Endothelial cell (in vitro differentiated cells): Measurements from ENCODE around the gene TUBG1. TPM values are rescaled to one million over a fixed set of nuclear protein-coding genes. Genes with fewer than 3 reads are reported as not detected.
A peak's percentile ranks its signal among the peaks of the same experiment; 100 is the strongest.

ENCODE experiments used
- DNase-seq: peaks from one replicate; pipeline ENCODE4 v3.0.0; 2021; ENCODE audit warnings: low spot score
- H3K27ac Mint-ChIP-seq: one replicate; pipeline ENCODE4 v1.8.0; 2021; ENCODE audit warnings: mixed read lengths, inconsistent platforms; ENCODE audit not compliant: unreplicated experiment
- H3K27me3 Mint-ChIP-seq: one replicate; pipeline ENCODE4 v1.8.0; 2021; ENCODE audit warnings: mild to moderate bottlenecking, moderate library complexity, mixed read lengths, inconsistent platforms; ENCODE audit not compliant: unreplicated experiment
- H3K36me3 Mint-ChIP-seq: one replicate; pipeline ENCODE4 v1.8.0; 2021; ENCODE audit warnings: mild to moderate bottlenecking, low read depth, mixed read lengths, inconsistent platforms; ENCODE audit not compliant: unreplicated experiment
- H3K4me1 Mint-ChIP-seq: one replicate; pipeline ENCODE4 v1.8.0; 2021; ENCODE audit warnings: mild to moderate bottlenecking, mixed read lengths, inconsistent platforms; ENCODE audit not compliant: unreplicated experiment
- H3K4me3 Mint-ChIP-seq: one replicate; pipeline ENCODE4 v1.8.0; 2021; ENCODE audit warnings: mild to moderate bottlenecking, mixed read lengths, inconsistent platforms; ENCODE audit not compliant: unreplicated experiment
- H3K9me3 Mint-ChIP-seq: one replicate; pipeline ENCODE4 v1.8.0; 2021; ENCODE audit warnings: mixed read lengths, inconsistent platforms; ENCODE audit not compliant: unreplicated experiment
- CTCF ChIP-seq: fragments of 200-600 bp; sonication (generic); IDR thresholded peaks from one replicate; pipeline ENCODE4 v1.5.0; 2021; ENCODE audit warnings: antibody characterized with exemption; ENCODE audit not compliant: unreplicated experiment
- total RNA-seq: library from RNA; stranded (reverse); fragmentation: NEBNext Ultra II Directional; extraction: Animal tissue kit (Norgen Biotek cat#: 25700); gene quantifications from one replicate; pipeline ENCODE4 v1.2.1, GENCODE V29; 2021; ENCODE audit not compliant: unreplicated experiment

TUBG1 gene
- total RNA-seq, 1 donor from 2014 or later: 54.5 TPM

GRCh38 chr17:42640121-42640520 lies 30.6 kb downstream of the TUBG1 start:
- Mint-ChIP-seq H3K27ac (no peak overlapping the region), H3K27me3 (peaks cover 3% of the 10 kb centered on the region), H3K9me3 (no peaks in the 10 kb centered on the region), H3K4me3 (no peak overlapping the region), H3K36me3 (no peaks in the 10 kb centered on the region), H3K4me1 (peaks cover 11% of the 10 kb centered on the region)
- DNase-seq: no peak
- TF ChIP-seq CTCF: no peak

- no peak overlapping the region for H3K4me3 Mint-ChIP-seq
- no peaks in the 10 kb centered on the region for H3K36me3 Mint-ChIP-seq
- TF ChIP-seq CTCF: no peak
- H3K27me3 Mint-ChIP-seq: peaks cover 3% of the 10 kb centered on the region
- no peak overlapping the region for H3K27ac Mint-ChIP-seq
- DNase-seq: no peak
- no peaks in the 10 kb centered on the region for H3K9me3 Mint-ChIP-seq
- peaks cover 11% of the 10 kb centered on the region for H3K4me1 Mint-ChIP-seq
These were observed 32.9 kb downstream of the TUBG1 start for GRCh38 chr17:42642336-42642735.

GRCh38 chr17:42647778-42648177 lies 38.3 kb downstream of the TUBG1 start:
- H3K4me3 Mint-ChIP-seq: no peak overlapping the region
- H3K4me1 Mint-ChIP-seq: peaks cover 2% of the 10 kb centered on the region

GRCh38 chr17:42651392-42651791 lies 41.9 kb downstream of the TUBG1 start:
- H3K36me3 Mint-ChIP-seq: no peaks in the 10 kb centered on the region
- no peaks in the 10 kb centered on the region for H3K9me3 Mint-ChIP-seq
- no peak for DNase-seq
- H3K4me1 Mint-ChIP-seq: peaks cover 7% of the 10 kb centered on the region
- H3K4me3 Mint-ChIP-seq: no peak overlapping the region
- no peak overlapping the region for H3K27ac Mint-ChIP-seq
- peaks cover 3% of the 10 kb centered on the region for H3K27me3 Mint-ChIP-seq
- TF ChIP-seq CTCF: no peak

More at GRCh38 chr17:42647778-42648177, 38.3 kb downstream of the TUBG1 start:
- TF ChIP-seq CTCF: no peak
- no peaks in the 10 kb centered on the region for H3K9me3 Mint-ChIP-seq
- no peak overlapping the region for H3K27ac Mint-ChIP-seq
- H3K36me3 Mint-ChIP-seq: no peaks in the 10 kb centered on the region
- no peak for DNase-seq
- no peaks in the 10 kb centered on the region for H3K27me3 Mint-ChIP-seq

GRCh38 chr17:42653179-42654124 lies 44.0 kb downstream of the TUBG1 start:
- DNase-seq: no peak
- peak overlapping the region; percentile 5 for H3K4me3 Mint-ChIP-seq
- H3K9me3 Mint-ChIP-seq: no peaks in the 10 kb centered on the region
- peaks cover 13% of the 10 kb centered on the region for H3K4me1 Mint-ChIP-seq
- no peak for TF ChIP-seq CTCF
- H3K27ac Mint-ChIP-seq: no peak overlapping the region
- H3K36me3 Mint-ChIP-seq: peaks cover 6% of the 10 kb centered on the region
- H3K27me3 Mint-ChIP-seq: peaks cover 7% of the 10 kb centered on the region
